ENCODE data around the gene MON2.
"Not testable (repeated sequence)": the region's sequence is repeated elsewhere in the genome, so short reads cannot be mapped to it uniquely, and the experiment has no call there.

Gene MON2

GRCh38 chr12:62543741-62544140, 77.1 kb downstream of the MON2 start:
- DNase-seq (ENCODE audit: low read depth), result no peak

DNA sequence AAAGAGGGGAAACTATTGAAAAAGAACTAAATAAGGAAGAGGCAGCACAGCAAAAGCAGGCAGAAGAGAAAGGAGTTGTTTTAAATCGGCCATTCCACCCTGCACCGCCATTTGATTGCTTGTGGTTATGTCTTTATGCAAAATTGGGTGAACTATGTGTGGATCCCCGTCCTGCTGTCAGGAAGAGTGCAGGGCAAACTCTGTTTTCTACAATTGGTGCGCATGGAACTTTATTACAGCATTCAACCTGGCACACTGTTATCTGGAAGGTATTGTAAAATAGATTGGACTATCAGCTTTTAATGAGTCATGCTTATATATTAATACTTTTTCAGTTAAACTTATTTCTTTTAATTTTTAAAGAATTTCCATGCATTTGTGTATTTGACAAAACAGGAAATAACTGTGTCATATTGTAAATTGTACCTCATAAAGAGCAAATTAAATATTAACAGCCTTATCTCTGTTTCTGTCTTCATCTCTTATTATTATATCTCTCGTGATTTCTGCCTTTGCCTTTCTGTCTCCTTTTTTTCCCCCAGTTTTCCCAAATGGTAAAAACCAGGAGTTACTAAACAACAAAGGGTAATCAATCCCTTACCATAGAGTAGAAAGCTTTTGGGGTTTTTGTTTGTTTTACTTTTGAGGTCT, 86.4 kb downstream of the MON2 start:
- DNase-seq (ENCODE audit: low read depth), result no peak

DNA sequence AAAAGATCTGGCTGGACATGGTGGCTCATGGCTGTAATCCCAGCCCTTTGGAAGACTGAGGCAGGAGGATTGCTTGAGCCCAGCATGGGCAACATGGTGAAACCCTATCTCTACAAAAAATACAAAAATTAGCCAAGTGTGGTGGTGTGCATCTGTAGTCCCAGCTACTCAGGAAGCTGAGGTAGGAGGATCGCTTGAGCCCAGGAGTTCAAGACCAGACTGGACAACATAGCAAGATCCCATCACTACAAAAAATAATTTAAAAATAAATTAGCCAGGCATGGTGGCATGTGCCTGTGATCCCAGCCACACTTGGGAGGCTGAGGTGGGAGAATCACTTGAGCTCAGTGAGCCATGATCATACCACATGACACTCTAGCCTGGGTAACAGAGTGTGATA, 92.7 kb downstream of the MON2 start:
- DNase-seq (ENCODE audit: low read depth), result not testable (repeated sequence)

- no peak for DNase-seq (ENCODE audit: low read depth)
Observed at GRCh38 chr12:62562846-62563245, 96.2 kb downstream of the MON2 start.

GRCh38 chr12:62575036-62575435, 108.4 kb downstream of the MON2 start:
- DNase-seq (ENCODE audit: low read depth), result no peak

DNA sequence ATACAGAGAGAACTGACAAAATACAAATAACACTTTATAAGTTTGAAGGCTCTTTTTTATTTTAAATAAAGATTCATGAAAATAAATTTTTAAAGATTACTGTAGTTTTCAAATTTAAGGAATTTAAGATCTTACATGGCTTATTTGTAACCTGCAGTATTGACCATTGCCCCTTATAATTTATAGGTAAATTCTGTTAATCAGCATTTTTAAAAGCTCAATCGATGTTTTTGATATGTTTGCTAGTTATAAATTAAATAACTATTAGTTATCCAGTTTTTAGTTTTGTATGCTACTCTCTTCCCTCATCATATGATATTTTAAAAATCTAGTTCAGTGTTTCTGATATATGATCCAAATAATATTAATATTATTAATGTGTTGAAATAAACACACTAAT, 109.9 kb downstream of the MON2 start:
- DNase-seq (ENCODE audit: low read depth), result no peak

DNA sequence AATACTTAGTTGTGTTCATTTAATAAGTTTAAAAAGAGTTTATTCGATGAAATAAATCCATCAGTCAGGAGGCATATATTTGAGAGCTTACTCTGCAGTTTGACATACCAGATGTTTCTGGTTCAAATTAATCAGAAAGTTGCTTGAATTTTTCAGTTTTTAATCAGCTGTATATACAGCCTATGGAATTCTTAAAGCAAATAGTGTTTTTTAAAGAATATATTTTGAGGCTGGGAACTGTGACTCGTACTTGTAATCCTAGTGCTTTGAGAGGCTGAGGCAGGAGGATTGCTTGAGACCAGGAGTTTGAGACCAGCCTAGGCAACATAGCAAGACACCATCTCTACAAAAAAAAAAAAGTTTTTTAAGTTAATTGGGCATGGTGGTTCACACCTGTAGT, 112.1 kb downstream of the MON2 start:
- DNase-seq (ENCODE audit: low read depth), result no peak

DNA sequence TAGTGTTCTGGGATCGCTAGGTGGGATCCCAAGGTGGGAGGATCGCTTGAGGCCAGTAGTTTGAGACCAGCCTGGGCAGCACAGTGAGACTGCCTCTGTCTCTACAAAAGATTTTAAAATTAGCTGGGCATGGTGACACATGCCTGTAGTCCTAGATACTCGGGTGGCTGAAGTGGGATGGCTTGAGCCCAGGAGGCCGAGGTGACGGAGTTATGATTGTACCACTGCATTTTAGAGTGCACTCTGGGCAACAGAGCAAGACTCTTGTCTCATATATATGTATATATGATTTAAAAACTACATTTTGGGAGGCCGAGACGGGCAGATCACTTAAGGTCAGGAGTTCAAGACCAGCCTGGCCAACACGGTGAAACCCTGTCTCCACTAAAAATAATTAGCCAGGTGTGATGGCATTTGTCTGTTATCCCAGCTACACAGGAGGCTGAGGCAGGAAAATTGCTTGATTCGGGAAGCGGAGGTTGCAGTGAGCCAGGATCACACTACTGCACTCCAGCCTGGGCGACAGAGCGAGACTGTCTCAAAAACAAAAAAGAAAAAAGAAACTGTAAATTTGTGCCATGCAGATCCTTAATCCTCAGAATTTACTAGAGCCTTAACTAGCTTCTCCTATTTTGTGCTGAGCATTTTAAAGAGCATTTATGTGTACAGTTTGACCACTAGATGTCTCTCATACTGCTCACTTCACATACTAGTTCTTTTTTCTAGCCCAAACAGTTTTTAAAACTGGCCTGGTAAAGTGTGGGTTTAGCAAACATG, 114.8 kb downstream of the MON2 start:
- DNase-seq (ENCODE audit: low read depth), result peak; percentile 61

- no peak for DNase-seq (ENCODE audit: low read depth)
Observed at GRCh38 chr12:62582065-62582366, 115.4 kb downstream of the MON2 start.

DNA sequence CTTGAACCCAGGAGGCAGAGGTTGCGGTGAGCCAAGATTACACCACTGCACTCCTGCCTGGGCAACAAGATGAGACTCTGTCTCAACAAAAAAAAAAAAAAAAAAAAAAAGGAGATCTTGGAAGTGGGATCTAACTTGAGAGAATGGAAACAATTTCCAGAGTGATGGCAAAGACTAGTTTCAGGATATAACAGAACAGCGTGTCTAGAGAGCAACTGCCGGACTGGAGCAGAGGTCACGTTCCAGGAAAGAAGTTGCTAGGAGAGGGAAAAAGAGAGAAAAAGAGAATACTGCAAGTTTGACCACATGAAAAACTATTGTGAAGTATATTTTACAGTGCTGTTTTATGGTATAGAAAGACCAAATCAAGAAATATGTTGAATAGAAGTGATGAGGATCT, 118.0 kb downstream of the MON2 start:
- no peak for DNase-seq (ENCODE audit: low read depth)

DNA sequence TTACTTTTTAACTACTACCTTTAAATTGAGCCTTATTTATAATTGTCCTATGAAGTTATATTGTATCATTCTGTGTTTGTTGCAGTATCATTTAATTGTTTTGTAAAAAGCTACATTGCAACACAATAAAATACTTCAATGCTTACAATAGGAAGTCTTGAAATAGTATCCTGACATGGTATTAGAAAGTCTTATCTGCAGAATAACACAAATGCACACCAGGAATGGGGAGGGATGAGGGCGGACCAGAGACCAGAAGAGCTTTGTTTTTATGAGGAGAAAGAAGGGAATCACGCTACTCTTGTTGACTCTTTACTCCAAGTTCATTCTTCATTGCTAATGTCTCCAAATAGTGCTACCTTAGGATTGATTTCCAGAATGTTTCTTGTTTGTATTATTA, 120.2 kb downstream of the MON2 start:
- DNase-seq (ENCODE audit: low read depth), result no peak

DNA sequence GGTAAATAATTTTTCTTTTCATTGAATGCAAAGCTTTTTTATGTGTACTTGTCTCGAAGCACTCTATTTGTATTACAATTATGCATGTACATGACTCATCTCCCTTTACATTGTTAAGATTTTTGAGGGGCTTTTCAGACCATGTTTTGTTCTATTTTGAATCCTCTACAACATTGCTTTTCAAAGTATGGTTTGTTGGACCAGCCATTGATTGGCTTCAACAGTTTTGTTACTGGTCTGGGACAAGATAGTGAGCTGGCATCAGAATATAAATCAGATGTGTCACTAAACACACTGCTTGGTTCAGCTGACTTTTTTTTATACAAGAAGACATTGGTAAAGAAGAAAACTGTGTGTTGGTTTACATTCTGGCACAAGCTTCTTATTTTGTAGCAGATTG, 122.3 kb downstream of the MON2 start:
- no peak for DNase-seq (ENCODE audit: low read depth)

- no peak for DNase-seq (ENCODE audit: low read depth)
Observed at GRCh38 chr12:62597253-62597652, 130.6 kb downstream of the MON2 start.

DNA sequence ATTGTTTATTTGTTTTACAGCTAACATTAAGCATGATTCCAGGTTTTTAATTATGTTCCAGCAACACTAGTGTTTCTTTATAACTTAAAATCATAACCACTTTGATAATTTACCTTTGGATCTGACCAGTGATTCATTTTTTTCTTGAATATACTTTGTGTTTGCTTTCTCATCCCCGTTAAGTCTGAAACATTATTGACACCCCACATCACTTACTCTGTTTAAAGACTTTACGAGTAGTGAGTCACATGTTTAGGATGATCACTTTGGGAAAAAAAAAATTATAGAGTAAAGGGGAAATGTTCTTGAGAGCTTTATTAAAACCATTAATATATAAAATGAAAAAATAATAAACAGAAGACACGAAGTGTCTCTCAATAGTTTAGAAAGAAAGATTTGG, 132.2 kb downstream of the MON2 start:
- DNase-seq (ENCODE audit: low read depth), result no peak

GRCh38 chr12:62599854-62600437, 133.3 kb downstream of the MON2 start:
- DNase-seq (ENCODE audit: low read depth), result no peak

DNA sequence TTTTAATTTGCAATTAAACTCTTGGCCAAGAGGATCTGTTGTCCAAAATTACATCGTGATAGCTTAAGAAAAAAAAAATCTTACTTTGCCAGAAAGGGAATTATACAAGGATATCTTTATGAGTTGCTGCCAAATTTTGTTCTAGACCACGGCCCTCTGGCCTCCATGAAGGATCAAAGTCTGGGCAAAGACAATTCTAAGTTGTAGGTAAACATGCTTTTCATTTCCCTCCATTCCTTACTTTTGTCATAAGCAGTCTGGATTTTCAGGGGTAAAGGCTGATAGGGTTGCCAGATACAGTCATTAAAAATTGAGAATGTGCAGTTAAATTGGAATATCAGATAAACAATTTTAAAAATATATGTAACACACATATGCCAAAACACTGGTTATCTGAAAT, 135.1 kb downstream of the MON2 start:
- DNase-seq (ENCODE audit: low read depth), result no peak

DNA sequence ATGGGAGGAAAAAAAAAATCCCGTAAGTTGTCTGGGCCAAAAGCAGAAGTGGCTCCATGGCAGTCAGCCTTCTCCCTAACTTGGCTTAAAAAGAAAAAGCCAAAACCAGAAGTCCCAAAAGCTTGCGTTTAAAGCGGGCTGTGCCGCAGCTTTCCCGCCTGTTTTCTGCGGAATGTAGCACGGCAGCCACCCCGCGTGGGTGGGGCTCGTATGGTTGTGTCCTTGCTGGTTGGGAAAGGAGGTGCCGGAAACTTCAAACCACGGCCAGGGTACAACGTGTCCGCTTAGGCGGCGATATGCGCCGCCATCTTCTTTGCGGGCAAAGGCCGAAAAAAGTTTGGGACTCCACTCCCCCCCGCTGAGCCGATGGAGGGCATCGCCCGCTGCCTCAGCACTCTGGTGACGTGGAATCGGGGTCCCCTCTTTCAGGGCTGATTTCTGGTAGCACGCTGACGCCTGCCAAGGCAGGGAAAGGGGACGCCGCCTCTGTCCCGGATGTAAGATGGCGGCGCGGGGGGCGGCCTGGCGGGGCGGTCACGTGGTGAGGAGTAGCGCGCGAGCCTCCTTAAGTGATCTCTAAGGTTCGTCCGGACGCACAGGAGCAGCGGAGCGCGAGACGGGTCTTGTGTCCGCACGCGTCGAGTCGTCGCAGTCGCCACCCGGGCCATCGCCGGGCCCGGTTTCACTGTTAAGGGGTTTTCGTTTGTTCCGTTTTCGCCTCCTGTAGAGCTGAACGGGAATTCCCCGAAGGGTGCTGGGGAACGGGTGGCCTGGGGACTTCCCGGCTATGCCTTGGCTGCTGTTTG, 135.8 kb downstream of the MON2 start:
- DNase-seq (ENCODE audit: low read depth), result peak; percentile 84

- DNase-seq (ENCODE audit: low read depth), result peak; percentile 88
Observed at GRCh38 chr12:62603061-62603810, 136.6 kb downstream of the MON2 start.

DNA sequence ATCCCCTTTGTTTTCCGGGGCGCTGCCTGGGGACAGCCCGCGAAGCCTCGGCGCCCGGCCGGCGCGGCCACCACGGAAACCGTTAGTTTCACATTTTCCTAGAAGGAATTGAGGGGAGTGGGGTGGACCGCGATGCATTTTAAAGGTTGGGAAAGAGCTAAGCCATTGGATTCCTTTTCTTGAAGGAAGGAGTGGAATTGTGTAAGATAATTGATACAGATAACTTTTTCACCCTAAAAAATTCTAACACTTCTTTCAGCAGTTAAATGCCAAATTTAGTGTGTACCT, 137.1 kb downstream of the MON2 start:
- no peak for DNase-seq (ENCODE audit: low read depth)

DNA sequence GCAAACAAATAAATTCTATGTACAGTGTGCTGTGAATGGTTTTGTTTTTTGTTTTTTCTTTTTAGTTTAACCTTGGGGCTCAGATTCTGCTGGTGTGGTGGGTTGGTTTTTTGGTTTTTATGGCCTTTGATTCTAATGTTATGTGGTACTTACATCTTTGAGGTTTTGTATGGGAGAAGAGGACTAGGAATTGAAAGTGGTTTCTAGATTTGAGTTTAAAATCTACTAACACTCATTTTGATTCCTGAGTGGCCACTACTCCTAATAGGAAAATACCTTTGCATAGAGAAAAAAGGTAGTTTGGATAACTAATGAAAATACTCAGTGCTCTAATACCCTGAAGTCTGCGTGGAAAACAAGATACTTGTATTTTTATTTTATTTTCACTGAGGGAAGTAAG, 137.7 kb downstream of the MON2 start:
- DNase-seq (ENCODE audit: low read depth), result no peak

DNA sequence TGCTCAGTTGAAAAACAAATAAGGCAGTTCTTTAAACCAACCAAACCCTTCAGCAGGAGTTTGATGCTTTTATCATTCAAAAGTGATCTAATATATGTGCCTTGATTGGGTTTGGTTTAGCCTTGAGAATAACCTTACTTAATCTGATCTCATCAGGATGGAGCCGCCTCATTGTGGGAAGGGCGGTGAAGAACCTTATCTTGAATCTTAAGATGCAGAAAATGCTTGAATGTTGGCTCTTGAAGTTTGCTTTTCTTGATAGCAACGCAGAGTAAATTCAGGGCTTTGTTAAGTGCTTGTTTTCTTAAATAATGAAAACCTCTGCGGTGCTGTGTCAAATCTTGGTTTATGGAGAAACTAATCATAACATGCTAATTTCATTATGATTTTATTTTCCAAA, 138.2 kb downstream of the MON2 start:
- peak; percentile 8 for DNase-seq (ENCODE audit: low read depth)

GRCh38 chr12:62605981-62606380, 139.4 kb downstream of the MON2 start:
- no peak for DNase-seq (ENCODE audit: low read depth)

All from fibroblast of the conjunctiva (primary cell).